CD4-positive, alpha-beta T cell treated with Interleukin-10 for 1 hour (primary cell): ENCODE measurements around the gene MAML2.

ENCODE experiments used
- DNase-seq: peaks from one replicate; pipeline ENCODE4 v3.0.0-alpha.2; 2020

The MAML2 gene

GRCh38 chr11:96057502-96057901 lies 285.5 kb downstream of the MAML2 start:
- no peak for DNase-seq

GRCh38 chr11:96056576-96056975 lies 286.4 kb downstream of the MAML2 start:
- no peak for DNase-seq

GRCh38 chr11:96055706-96056387 lies 287.1 kb downstream of the MAML2 start:
- no peak for DNase-seq

- peak; percentile 52 for DNase-seq
Observed at GRCh38 chr11:96054870-96055705, 287.9 kb downstream of the MAML2 start.

- no peak for DNase-seq
Observed at GRCh38 chr11:96052921-96053651, 289.9 kb downstream of the MAML2 start.

- no peak for DNase-seq
Observed at GRCh38 chr11:96051820-96052219, 291.2 kb downstream of the MAML2 start.

GRCh38 chr11:96050435-96051182 lies 292.4 kb downstream of the MAML2 start:
- DNase-seq = no peak

GRCh38 chr11:96049426-96049825 lies 293.6 kb downstream of the MAML2 start:
- DNase-seq = no peak

GRCh38 chr11:96045622-96046456 lies 297.2 kb downstream of the MAML2 start:
- no peak for DNase-seq

GRCh38 chr11:96044747-96045146 lies 298.2 kb downstream of the MAML2 start:
- no peak for DNase-seq

GRCh38 chr11:96044311-96044710 lies 298.7 kb downstream of the MAML2 start:
- DNase-seq = no peak

GRCh38 chr11:96043291-96043690 lies 299.7 kb downstream of the MAML2 start:
- no peak for DNase-seq

- DNase-seq = no peak
Observed at GRCh38 chr11:96038046-96038445, 304.9 kb downstream of the MAML2 start.

- DNase-seq = no peak
Observed at GRCh38 chr11:96037405-96037949, 305.5 kb downstream of the MAML2 start.

- DNase-seq = no peak
Observed at GRCh38 chr11:96036863-96037262, 306.1 kb downstream of the MAML2 start.

- DNase-seq = no peak
Observed at GRCh38 chr11:96035740-96036078, 307.3 kb downstream of the MAML2 start.

- no peak for DNase-seq
Observed at GRCh38 chr11:96035031-96035739, 307.8 kb downstream of the MAML2 start.

- DNase-seq = no peak
Observed at GRCh38 chr11:96033599-96033998, 309.4 kb downstream of the MAML2 start.

- no peak for DNase-seq
Observed at GRCh38 chr11:96033095-96033494, 309.9 kb downstream of the MAML2 start.

- no peak for DNase-seq
Observed at GRCh38 chr11:96028746-96029145, 314.2 kb downstream of the MAML2 start.

- no peak for DNase-seq
Observed at GRCh38 chr11:96027021-96027420, 316.0 kb downstream of the MAML2 start.
